Nephron (organoid): ENCODE data around the gene ZNF862.
A peak's percentile ranks its signal among the peaks of the same experiment; 100 is the strongest.

Experiments
- H3K27ac Mint-ChIP-seq, 3 experiments: 2 replicates each; pipeline ENCODE4 v1.8.0; 2020; ENCODE audit warnings: mixed read lengths in 3 of 3, mild to moderate bottlenecking in 2 of 3, moderate library complexity in 1 of 3
- H3K27me3 Mint-ChIP-seq: 2 replicates; pipeline ENCODE4 v1.8.0; 2021; ENCODE audit warnings: low read depth, mild to moderate bottlenecking, moderate library complexity, mixed read lengths
- H3K36me3 Mint-ChIP-seq: 2 replicates; pipeline ENCODE4 v1.8.0; 2020; ENCODE audit warnings: low read depth, mixed read lengths
- H3K4me1 Mint-ChIP-seq: 2 replicates; pipeline ENCODE4 v1.8.0; 2020; ENCODE audit warnings: mixed read lengths
- H3K4me3 Mint-ChIP-seq, 3 experiments: 2 replicates each; pipeline ENCODE4 v1.8.0; 2020; ENCODE audit warnings: mild to moderate bottlenecking in 3 of 3, mixed read lengths in 3 of 3, moderate library complexity in 2 of 3
- H3K9me3 Mint-ChIP-seq: 2 replicates; pipeline ENCODE4 v1.8.0; 2020; ENCODE audit warnings: mixed read lengths
- TF ChIP-seq, protein P1 (sequence below), 3 experiments: fragments of 200-600 bp; sonication (generic); IDR thresholded peaks; one replicate each; pipeline ENCODE4 v1.5.0; 2021; ENCODE audit warnings: antibody characterized with exemption in 3 of 3; ENCODE audit not compliant: unreplicated experiment in 3 of 3

ZNF862 gene

DNA sequence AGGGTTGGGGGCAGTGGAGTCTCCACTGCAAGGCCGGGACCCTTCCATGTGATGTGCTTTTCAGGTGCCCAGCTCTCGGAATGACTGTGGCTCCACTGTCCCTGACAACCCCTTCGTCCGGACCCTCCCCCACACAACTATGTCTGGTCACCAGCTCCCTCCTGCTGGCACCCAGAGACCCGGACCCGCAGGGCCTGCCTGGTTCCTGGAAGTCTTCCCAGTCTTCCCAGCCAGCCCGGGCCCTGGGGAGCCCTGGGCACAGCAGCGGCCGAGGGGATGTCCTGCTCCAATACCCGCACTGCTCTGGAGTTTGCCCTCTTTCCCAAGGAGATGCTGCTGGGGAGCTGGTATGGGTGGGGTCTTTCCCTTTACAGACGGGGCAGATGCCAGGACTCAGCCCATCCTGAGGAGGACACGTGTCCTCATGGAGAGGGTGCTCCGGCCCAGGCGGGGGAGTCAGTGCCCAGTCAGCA is 41.1 kb downstream of the ZNF862 start:
- Mint-ChIP-seq H3K4me3 (no peak overlapping the region), H3K27ac (no peak overlapping the region), H3K4me1 (peaks cover 52% of the 10 kb centered on the region), H3K36me3 (no peaks in the 10 kb centered on the region), H3K27me3 (peaks cover 22% of the 10 kb centered on the region), H3K9me3 (no peaks in the 10 kb centered on the region)
- TF ChIP-seq, protein P1, sequence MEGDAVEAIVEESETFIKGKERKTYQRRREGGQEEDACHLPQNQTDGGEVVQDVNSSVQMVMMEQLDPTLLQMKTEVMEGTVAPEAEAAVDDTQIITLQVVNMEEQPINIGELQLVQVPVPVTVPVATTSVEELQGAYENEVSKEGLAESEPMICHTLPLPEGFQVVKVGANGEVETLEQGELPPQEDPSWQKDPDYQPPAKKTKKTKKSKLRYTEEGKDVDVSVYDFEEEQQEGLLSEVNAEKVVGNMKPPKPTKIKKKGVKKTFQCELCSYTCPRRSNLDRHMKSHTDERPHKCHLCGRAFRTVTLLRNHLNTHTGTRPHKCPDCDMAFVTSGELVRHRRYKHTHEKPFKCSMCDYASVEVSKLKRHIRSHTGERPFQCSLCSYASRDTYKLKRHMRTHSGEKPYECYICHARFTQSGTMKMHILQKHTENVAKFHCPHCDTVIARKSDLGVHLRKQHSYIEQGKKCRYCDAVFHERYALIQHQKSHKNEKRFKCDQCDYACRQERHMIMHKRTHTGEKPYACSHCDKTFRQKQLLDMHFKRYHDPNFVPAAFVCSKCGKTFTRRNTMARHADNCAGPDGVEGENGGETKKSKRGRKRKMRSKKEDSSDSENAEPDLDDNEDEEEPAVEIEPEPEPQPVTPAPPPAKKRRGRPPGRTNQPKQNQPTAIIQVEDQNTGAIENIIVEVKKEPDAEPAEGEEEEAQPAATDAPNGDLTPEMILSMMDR (IDR thresholded peaks at IDR 0.05; ENCODE audit: unreplicated experiment in 3 of 3), result no peak

DNA sequence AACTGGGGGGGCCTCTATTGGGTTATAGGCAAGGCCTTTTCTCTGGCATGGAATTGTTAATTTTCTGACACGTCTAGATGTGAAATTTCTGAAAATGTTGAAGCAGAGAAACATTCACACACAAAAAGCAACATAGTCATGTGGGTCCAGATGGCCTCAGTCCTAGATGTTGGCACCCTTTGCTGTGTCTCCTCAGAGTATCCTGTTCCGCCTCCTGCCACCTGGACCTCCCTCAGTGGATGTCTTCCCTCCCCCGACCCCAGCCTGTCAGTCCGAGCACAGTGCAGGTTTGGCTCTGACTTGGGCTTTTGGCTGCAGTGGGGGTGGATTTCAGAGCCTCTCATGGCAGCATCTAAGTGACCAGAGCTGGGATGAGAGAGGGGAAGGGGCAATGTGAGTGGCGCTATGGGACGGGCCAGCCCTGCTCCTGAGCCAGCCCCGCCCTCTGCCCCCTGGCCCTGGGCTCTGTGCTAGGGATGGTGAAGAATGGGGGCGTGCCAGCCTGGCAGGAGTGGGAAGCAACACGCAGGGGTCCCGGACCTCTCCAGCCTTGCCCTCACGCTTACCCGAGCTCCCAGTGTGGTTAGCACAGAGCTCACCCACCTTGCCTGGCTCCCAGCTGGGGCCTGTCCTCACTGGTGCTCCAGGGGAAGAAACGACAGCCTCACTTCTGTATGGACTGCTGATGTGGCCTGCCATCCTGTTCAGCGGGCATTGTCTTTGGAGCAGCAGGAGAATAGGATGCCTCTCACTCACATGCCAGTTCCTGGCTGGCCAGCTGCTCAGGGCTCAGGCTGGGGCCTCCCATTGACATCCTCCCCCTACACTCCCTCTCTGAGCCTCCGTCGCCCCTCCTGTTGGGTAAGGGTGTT is 41.8 kb downstream of the ZNF862 start:
- Mint-ChIP-seq H3K4me3 (no peak overlapping the region), H3K27me3 (peaks cover 22% of the 10 kb centered on the region), H3K36me3 (no peaks in the 10 kb centered on the region), H3K9me3 (no peaks in the 10 kb centered on the region), H3K4me1 (peaks cover 52% of the 10 kb centered on the region), H3K27ac (no peak overlapping the region)
- TF ChIP-seq, protein P1 (IDR thresholded peaks at IDR 0.05; ENCODE audit: unreplicated experiment in 3 of 3), result no peak

DNA sequence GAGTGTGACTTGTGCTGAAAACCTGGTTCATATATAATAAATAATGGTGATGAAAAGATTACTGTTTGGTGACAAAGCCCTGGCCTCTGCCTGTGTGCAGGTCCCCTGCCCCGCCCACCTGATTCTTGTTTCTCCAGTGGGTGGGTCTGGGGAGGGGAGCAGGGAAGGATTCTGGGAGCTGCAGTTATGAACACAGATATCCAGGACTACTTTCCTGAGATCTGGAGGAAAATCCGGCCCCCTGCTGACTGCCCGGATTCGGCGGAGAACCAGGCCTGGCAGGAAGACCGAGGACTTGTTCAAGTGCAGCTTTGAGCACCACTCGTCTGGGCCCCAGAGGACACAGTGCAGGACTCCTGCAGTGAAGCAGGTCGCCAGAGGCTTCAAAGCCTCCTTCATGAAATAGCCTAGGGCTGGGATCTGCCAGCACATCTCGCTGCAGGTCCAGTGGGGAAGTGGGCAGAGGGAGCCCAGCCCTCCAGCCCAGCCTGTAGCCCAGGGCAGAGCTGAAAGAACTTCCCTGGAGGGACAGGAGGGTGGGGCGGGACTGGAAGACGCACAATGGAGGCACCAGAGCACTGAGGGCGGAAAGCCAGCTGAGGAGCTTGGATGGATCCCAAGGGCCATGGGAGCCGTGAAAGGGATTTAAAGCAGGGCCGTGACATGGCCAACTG is 42.6 kb downstream of the ZNF862 start:
- Mint-ChIP-seq H3K4me1 (peaks cover 54% of the 10 kb centered on the region), H3K9me3 (no peaks in the 10 kb centered on the region), H3K4me3 (peak overlapping the region in 2 of 3 experiments; percentile 26 to 28), H3K27me3 (peaks cover 17% of the 10 kb centered on the region), H3K27ac (peak overlapping the region in 2 of 3 experiments; percentile 72 to 90), H3K36me3 (no peaks in the 10 kb centered on the region)
- TF ChIP-seq, protein P1 (IDR thresholded peaks at IDR 0.05; ENCODE audit: unreplicated experiment in 3 of 3), result no peak

DNA sequence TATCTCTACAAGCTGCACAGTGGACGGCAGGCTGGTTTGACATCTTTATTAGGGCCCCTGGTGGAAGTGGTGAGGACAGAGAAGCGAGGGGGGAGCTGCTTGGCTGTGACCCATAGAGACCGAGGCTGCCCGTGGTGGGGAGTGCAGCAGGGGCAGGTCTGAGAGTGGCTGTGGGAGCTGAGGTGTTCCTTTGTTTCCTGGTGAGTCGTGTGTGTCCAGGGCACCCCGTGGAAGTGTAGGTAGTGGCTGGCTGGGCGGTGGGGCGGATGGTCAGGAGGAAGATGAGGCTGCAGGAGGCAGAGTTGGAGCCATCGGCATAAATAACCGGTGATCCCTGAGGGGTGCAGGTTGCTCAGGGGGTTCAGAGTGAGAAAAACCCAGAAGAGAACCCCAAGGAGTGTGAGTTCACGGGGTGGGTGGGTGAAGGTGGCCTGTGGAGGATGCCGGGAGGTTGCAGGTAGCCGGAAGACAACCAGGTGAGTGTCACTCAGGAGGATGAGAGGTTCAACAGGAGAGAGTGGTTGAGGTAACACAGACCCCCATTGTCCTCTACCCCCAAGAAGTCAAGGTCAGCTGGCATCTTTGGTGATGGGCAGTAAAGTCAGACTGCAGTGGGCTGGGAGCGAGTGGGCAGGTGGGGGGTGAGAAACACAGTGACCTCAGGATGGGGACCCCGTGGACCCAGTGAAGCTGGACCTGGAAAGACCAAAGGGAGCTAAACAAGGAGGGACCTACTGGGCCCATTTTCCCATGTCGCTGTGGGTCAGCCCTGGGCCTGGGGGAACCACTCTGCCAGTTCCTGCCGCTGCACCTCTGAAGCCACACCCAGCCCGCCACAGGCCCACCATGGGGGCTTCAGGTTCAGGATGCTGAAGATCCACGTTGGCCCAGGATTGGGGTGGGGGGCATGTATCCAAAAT is 43.4 kb downstream of the ZNF862 start:
- Mint-ChIP-seq H3K4me1 (peaks cover 62% of the 10 kb centered on the region), H3K4me3 (peak overlapping the region in 2 of 3 experiments; percentile 26 to 28)

More for the DNA sequence above, 43.4 kb downstream of the ZNF862 start:
- H3K36me3 Mint-ChIP-seq, result no peaks in the 10 kb centered on the region
- no peaks in the 10 kb centered on the region for H3K9me3 Mint-ChIP-seq
- H3K27me3 Mint-ChIP-seq, result peaks cover 16% of the 10 kb centered on the region
- peak overlapping the region in 2 of 3 experiments; percentile 72 to 90 for H3K27ac Mint-ChIP-seq
- TF ChIP-seq, protein P1 (IDR thresholded peaks at IDR 0.05; ENCODE audit: unreplicated experiment in 3 of 3), result no peak
